Anterior cingulate cortex (tissue), 58 donors: ENCODE measurements around the gene RNF212B.

Source experiments
- DNase-seq, 58 donors: peaks; one replicate each; lab custom pipeline; 2025; lab: John Stamatoyannopoulos, UW

Gene RNF212B

DNA sequence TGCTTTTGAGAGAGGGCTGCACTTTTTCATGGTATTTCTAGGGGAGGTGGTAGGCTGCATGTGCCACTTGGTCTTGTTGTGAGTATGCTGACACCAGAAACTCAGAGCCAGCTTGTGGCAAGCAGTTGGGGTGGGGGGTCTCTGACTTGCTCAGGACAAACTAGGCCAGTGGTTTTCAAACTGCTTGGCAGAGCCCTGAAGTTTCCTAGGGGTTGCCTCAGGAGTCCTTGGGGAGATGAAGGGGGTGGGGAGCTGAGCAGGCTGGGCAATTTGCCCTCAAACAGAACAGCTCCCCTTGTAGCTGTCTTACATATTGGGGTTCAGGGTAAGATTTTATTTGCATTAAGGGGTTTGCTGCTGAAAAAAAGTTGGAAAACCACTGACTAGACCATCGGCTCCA lies 72.8 kb downstream of the RNF212B start:
- no peak for DNase-seq

GRCh38 chr14:23316300-23316699 lies 78.6 kb downstream of the RNF212B start:
- no peak for DNase-seq

DNA sequence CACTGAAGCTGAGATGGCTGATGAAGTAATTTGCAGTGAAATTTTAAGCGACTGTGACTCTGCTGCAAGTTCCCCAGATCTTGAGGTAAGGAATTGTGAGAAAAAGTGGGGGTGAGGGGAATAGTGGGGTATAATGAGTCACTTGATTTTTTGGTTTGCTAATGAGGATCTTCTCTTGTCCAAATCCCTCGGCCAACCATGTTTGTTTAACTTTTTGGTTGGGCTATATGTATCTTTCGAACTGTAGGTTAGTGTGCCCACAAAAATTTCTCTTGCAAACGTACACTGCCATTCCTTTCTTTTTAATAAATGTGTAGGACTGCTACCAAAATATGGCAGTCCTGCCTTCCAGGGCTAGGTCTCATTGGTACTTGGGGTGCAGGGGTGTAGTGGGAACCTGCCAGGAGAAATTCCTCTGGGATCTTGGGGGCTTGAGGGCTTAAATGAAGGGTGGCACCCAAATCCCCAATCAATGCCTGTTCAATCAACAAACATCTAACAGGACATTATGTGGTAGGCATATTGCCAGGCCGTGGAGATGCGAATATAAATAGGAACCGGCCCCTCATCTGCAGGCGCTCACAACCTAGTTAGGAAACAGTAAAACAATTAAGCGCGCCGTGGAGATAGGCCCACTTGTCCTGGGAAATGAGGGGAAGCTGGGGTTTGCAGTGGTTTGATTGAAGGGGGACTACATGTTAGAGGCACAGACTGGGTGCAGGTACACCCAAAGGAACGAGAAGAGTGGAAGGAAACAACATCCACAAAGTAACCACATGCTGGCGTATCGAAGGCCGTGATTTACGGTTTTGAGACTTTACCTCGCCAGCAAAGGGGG lies 82.2 kb downstream of the RNF212B start:
- DNase-seq: no peak

DNA sequence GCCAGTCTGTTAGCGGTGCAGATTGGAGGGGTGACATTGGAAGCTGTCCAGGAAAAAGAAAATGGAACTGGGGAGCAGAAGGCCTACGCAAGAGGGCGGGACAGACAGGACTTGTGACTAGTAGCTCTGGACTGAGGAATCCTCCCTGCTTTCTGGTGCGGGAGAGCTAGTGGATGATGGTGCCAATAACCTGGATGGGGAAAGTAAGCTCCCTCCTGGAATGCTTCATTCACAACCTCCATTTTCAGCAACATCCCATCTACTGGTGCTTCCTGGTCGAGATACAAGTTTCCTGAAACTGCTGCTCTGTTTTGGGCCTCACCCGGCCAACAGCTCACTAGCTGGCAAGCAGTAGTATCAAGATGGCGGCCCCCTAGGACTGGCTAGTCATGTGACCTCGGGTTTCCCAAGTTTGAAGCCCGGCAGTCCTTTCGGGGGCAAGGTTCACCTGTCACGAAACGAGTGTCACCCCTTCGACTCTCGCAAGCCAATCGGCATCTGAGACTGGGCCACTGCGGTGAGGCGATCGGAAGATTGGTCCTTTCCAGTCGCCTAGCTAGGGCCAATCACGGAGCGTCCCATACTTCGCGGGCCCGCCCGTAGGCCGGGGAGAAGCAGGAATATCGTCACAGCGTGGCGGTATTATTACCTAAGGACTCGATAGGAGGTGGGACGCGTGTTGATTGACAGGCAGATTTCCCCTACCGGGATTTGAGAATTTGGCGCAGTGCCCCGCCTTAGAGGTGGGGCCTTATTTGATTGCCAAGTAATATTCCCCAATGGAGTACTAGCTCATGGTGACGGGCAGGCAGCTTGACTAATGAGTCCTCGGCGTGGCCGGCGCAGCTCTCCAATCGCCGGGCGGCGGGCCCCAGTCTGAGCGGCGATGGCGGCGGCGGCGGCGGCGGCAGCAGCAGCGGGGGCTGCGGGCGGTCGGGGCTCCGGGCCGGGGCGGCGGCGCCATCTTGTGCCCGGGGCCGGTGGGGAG lies 83.1 kb downstream of the RNF212B start, which contains the start of gene PABPN1:
Gene PABPN1, plus strand, starts transcription at position 874 of the 988 bp plus-strand sequence. Its CDS starts 13 bp downstream, at position 887.
- peak; percentile 85 to 100 (median 99) for DNase-seq

DNA sequence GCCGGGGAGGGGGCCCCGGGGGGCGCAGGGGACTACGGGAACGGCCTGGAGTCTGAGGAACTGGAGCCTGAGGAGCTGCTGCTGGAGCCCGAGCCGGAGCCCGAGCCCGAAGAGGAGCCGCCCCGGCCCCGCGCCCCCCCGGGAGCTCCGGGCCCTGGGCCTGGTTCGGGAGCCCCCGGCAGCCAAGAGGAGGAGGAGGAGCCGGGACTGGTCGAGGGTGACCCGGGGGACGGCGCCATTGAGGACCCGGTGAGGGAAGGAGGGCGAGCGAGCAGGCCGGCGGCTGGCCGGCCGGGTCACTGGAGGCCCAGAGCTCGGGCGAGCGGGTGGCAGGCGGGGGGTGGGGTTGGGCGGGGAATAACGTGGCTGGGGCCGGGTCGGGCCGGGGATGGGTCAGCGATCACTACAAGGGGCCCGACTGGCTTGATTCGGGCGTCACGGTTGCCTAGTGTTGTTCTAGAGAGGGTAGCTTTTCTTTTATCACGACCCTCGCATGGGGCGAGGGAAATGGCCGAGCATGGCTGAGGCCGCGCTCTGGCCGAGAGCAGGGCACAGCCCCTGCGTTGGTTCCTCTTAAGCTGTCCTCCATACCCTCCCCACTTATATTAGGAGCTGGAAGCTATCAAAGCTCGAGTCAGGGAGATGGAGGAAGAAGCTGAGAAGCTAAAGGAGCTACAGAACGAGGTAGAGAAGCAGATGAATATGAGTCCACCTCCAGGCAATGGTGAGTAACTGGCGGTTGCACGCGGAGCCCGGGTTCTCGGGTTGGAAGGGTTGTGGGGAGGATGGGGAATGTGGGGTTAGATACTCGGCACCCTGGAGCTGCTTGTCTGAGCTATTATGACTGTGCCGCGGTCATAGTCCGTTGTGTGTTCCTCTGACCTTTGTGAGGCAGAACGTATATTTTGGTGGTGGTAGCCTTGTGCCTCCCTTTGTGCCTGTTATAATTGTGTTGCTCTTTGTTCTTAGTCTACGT lies 84.1 kb downstream of the RNF212B start:
- peak in 18 of 58 donors; percentile 25 to 81 (median 58) for DNase-seq
